Natural killer cell treated with Interleukin-12 subunit alpha and Interleukin-12 subunit beta and Interleukin-15 and Interleukin-18, amount 100 ng/mL, for 72 hours (primary cell): Measurements from ENCODE around the gene RPP21. TPM values are rescaled to one million over a fixed set of nuclear protein-coding genes. Genes with fewer than 3 reads are reported as not detected.
A peak's percentile ranks its signal among the peaks of the same experiment; 100 is the strongest.

Experiments used
- ATAC-seq, 2 donors: fragments of 150-1000 bp; cut with Tn5 transposase in 1 of 2; sonication (Bioruptor Pico), chemical (Tn5 transposase) in 1 of 2; 2 replicates each; pipeline ENCODE4 v1.10.0; 2021
- DNase-seq: peaks from one replicate; pipeline ENCODE4 v3.0.0; 2022; ENCODE audit warnings: low spot score
- H3K27ac Mint-ChIP-seq, 2 donors: 1 replicate in 1 of 2; 2 replicates in 1 of 2; pipeline ENCODE4 v1.8.0; 2022; ENCODE audit warnings: mixed read lengths in 2 of 2, mild to moderate bottlenecking in 1 of 2, moderate library complexity in 1 of 2
- H3K27me3 Mint-ChIP-seq, 2 donors: 1 replicate in 1 of 2; 2 replicates in 1 of 2; pipeline ENCODE4 v1.8.0; 2022; ENCODE audit warnings: mixed read lengths in 2 of 2
- H3K36me3 Mint-ChIP-seq: one replicate; pipeline ENCODE4 v1.8.0; 2022; ENCODE audit warnings: mixed read lengths
- H3K4me1 Mint-ChIP-seq, 2 donors: 1 replicate in 1 of 2; 2 replicates in 1 of 2; pipeline ENCODE4 v1.8.0; 2022; ENCODE audit warnings: low read depth in 2 of 2, mixed read lengths in 2 of 2, mild to moderate bottlenecking in 1 of 2
- H3K4me3 Mint-ChIP-seq: one replicate; pipeline ENCODE4 v1.8.0; 2022; ENCODE audit warnings: mixed read lengths
- H3K9me3 Mint-ChIP-seq: 2 replicates; pipeline ENCODE4 v1.8.0; 2022; ENCODE audit warnings: mixed read lengths
- total RNA-seq, 2 donors: library from RNA; stranded (reverse); gene quantifications; one replicate each; pipeline ENCODE4 v1.2.3, GENCODE V29; 2022

The RPP21 gene
- total RNA-seq, 2 donors from 2014 or later: 23.2 to 37.8 TPM

GRCh38 chr6:30344191-30344867 is 627 bp upstream of the RPP21 start:
- Mint-ChIP-seq H3K27ac (peak overlapping the region; percentile 10 to 37), H3K36me3 (peaks cover 4% of the 10 kb centered on the region), H3K9me3 (no peaks in the 10 kb centered on the region), H3K27me3 (peaks cover 0 to 2% of the 10 kb centered on the region in 2 donors), H3K4me1 (peaks cover 16 to 23% of the 10 kb centered on the region in 2 donors), H3K4me3 (peak overlapping the region; percentile 82)
- no peak for ATAC-seq
- DNase-seq: no peak

GRCh38 chr6:30345852-30346251 is 896 bp downstream of the RPP21 start:
- Mint-ChIP-seq H3K27me3 (peaks cover 0 to 10% of the 10 kb centered on the region in 2 donors), H3K9me3 (no peaks in the 10 kb centered on the region), H3K27ac (peak overlapping the region; percentile 10 to 37), H3K4me3 (peak overlapping the region; percentile 82), H3K36me3 (peaks cover 4% of the 10 kb centered on the region), H3K4me1 (peaks cover 16 to 34% of the 10 kb centered on the region in 2 donors)
- DNase-seq (no peak), ATAC-seq (no peak)

- H3K4me1 Mint-ChIP-seq: peaks cover 16 to 38% of the 10 kb centered on the region in 2 donors
- no peak overlapping the region for H3K4me3 Mint-ChIP-seq
- no peaks in the 10 kb centered on the region for H3K9me3 Mint-ChIP-seq
- ATAC-seq (no peak), DNase-seq (no peak)
- H3K27ac Mint-ChIP-seq: no peak overlapping the region
- H3K36me3 Mint-ChIP-seq: peaks cover 4% of the 10 kb centered on the region
- peaks cover 10 to 29% of the 10 kb centered on the region in 2 donors for H3K27me3 Mint-ChIP-seq
Measured at GRCh38 chr6:30348957-30349356, 4.0 kb downstream of the RPP21 start.

GRCh38 chr6:30349421-30350177 is 4.6 kb downstream of the RPP21 start:
- no peak for ATAC-seq
- peaks cover 10 to 29% of the 10 kb centered on the region in 2 donors for H3K27me3 Mint-ChIP-seq

GRCh38 chr6:30350524-30350923 is 5.6 kb downstream of the RPP21 start:
- ATAC-seq (peak in 1 of 2 donors; percentile 59), DNase-seq (no peak)
- Mint-ChIP-seq H3K9me3 (no peaks in the 10 kb centered on the region), H3K4me3 (peak overlapping the region; percentile 5), H3K4me1 (peaks cover 9 to 29% of the 10 kb centered on the region in 2 donors), H3K27ac (no peak overlapping the region), H3K36me3 (peaks cover 4% of the 10 kb centered on the region), H3K27me3 (peaks cover 10 to 29% of the 10 kb centered on the region in 2 donors)

More at GRCh38 chr6:30349421-30350177, 4.6 kb downstream of the RPP21 start:
- Mint-ChIP-seq H3K9me3 (no peaks in the 10 kb centered on the region), H3K36me3 (peaks cover 4% of the 10 kb centered on the region), H3K4me3 (no peak overlapping the region), H3K27ac (no peak overlapping the region), H3K4me1 (peaks cover 12 to 32% of the 10 kb centered on the region in 2 donors)
- no peak for DNase-seq

GRCh38 chr6:30352550-30352949 is 7.6 kb downstream of the RPP21 start:
- Mint-ChIP-seq H3K9me3 (no peaks in the 10 kb centered on the region), H3K27me3 (peaks cover 14 to 31% of the 10 kb centered on the region in 2 donors), H3K4me1 (peaks cover 1 to 23% of the 10 kb centered on the region in 2 donors), H3K36me3 (no peaks in the 10 kb centered on the region), H3K27ac (no peak overlapping the region), H3K4me3 (no peak overlapping the region)
- no peak for ATAC-seq
- no peak for DNase-seq

- Mint-ChIP-seq H3K27me3 (peaks cover 32 to 39% of the 10 kb centered on the region in 2 donors), H3K36me3 (no peaks in the 10 kb centered on the region), H3K27ac (no peak overlapping the region), H3K4me3 (no peak overlapping the region), H3K9me3 (no peaks in the 10 kb centered on the region), H3K4me1 (peaks cover 8 to 18% of the 10 kb centered on the region in 2 donors)
- DNase-seq (no peak), ATAC-seq (no peak)
Measured at GRCh38 chr6:30355281-30355680, 10.3 kb downstream of the RPP21 start.

- Mint-ChIP-seq H3K36me3 (no peaks in the 10 kb centered on the region), H3K27ac (no peak overlapping the region), H3K4me3 (no peak overlapping the region), H3K27me3 (peaks cover 39 to 44% of the 10 kb centered on the region in 2 donors), H3K4me1 (peaks cover 8 to 9% of the 10 kb centered on the region in 2 donors), H3K9me3 (no peaks in the 10 kb centered on the region)
- DNase-seq (no peak), ATAC-seq (no peak)
Measured at GRCh38 chr6:30356536-30356935, 11.6 kb downstream of the RPP21 start.

- H3K27ac Mint-ChIP-seq: no peak overlapping the region
- peaks cover 40 to 51% of the 10 kb centered on the region in 2 donors for H3K27me3 Mint-ChIP-seq
- H3K4me1 Mint-ChIP-seq: peaks cover 8 to 9% of the 10 kb centered on the region in 2 donors
- no peaks in the 10 kb centered on the region for H3K36me3 Mint-ChIP-seq
- DNase-seq: no peak
- H3K4me3 Mint-ChIP-seq: peak overlapping the region; percentile 86
- H3K9me3 Mint-ChIP-seq: no peaks in the 10 kb centered on the region
- ATAC-seq: peak; percentile 66 to 73
Measured at GRCh38 chr6:30357678-30358540, 13.0 kb downstream of the RPP21 start.

- H3K9me3 Mint-ChIP-seq: no peaks in the 10 kb centered on the region
- ATAC-seq: no peak
- H3K4me1 Mint-ChIP-seq: peaks cover 8 to 9% of the 10 kb centered on the region in 2 donors
- no peak overlapping the region for H3K27ac Mint-ChIP-seq
- H3K36me3 Mint-ChIP-seq: no peaks in the 10 kb centered on the region
- no peak overlapping the region for H3K4me3 Mint-ChIP-seq
- no peak for DNase-seq
- peaks cover 32 to 44% of the 10 kb centered on the region in 2 donors for H3K27me3 Mint-ChIP-seq
Measured at GRCh38 chr6:30359276-30359675, 14.3 kb downstream of the RPP21 start.

- ATAC-seq (no peak), DNase-seq (no peak)
- Mint-ChIP-seq H3K4me3 (no peak overlapping the region), H3K36me3 (no peaks in the 10 kb centered on the region), H3K9me3 (no peaks in the 10 kb centered on the region), H3K27me3 (peaks cover 33 to 48% of the 10 kb centered on the region in 2 donors), H3K4me1 (peaks cover 8 to 9% of the 10 kb centered on the region in 2 donors), H3K27ac (no peak overlapping the region)
Measured at GRCh38 chr6:30360139-30360538, 15.2 kb downstream of the RPP21 start.

GRCh38 chr6:30361661-30362060 is 16.7 kb downstream of the RPP21 start:
- ATAC-seq: no peak
- DNase-seq: no peak
- H3K4me3 Mint-ChIP-seq: no peak overlapping the region
- H3K4me1 Mint-ChIP-seq: peaks cover 8 to 9% of the 10 kb centered on the region in 2 donors
- no peaks in the 10 kb centered on the region for H3K36me3 Mint-ChIP-seq
- H3K27ac Mint-ChIP-seq: no peak overlapping the region
- no peaks in the 10 kb centered on the region for H3K9me3 Mint-ChIP-seq
- H3K27me3 Mint-ChIP-seq: peaks cover 48 to 62% of the 10 kb centered on the region in 2 donors

- Mint-ChIP-seq H3K9me3 (no peaks in the 10 kb centered on the region), H3K4me3 (no peak overlapping the region), H3K36me3 (no peaks in the 10 kb centered on the region), H3K27ac (no peak overlapping the region), H3K27me3 (peaks cover 46 to 64% of the 10 kb centered on the region in 2 donors), H3K4me1 (no peaks in the 10 kb centered on the region)
- DNase-seq (no peak), ATAC-seq (no peak)
Measured at GRCh38 chr6:30363459-30363858, 18.5 kb downstream of the RPP21 start.
